ENCODE measurements around the gene PHF2. TPM values are rescaled to one million over a fixed set of nuclear protein-coding genes. Genes with fewer than 3 reads are reported as not detected.

Gene PHF2
- total and polyA plus RNA-seq, 2 of the 8 experiments (the other 6 are each of a cell fraction or from before 2014, with no cell fraction given): 3.4 to 9.4 TPM

GRCh38 chr9:93669958-93670207, 93.5 kb downstream of the PHF2 start:
- Histone ChIP-seq H3K23me2 (ENCODE audit: low read depth, low read length) (peaks cover 2% of the 10 kb centered on the region; the same call in 1 of the 2 replicates), H2BK12ac (ENCODE audit: low read depth, low read length) (no peak overlapping the region), H3K4me3 (ENCODE audit: extremely low read depth in 1 of 4, insufficient read depth in 2 of 4, low read depth in 3 of 4, low read length in 4 of 4) (no peak overlapping the region), H3K4me1 (replicated peaks in 1 of 4; ENCODE audit: control insufficient read depth in 3 of 4, insufficient read depth in 4 of 4, low read length in 3 of 4) (no peaks in the 10 kb centered on the region; a peak in 3 of 7 replicates), H4K20me1 (replicated peaks in 1 of 2; ENCODE audit: control insufficient read depth in 1 of 2, insufficient read depth in 2 of 2, low read length in 2 of 2) (peaks cover 0 to 3% of the 10 kb centered on the region in 2 experiments), H2AK5ac (ENCODE audit: low read depth, low read length) (no peak overlapping the region), H4K91ac (replicated peaks; ENCODE audit: insufficient read length, low read length) (no peak overlapping the region), H2BK120ac (replicated peaks; ENCODE audit: low read depth, low read length) (no peak overlapping the region), H3K36me3 (ENCODE audit: control insufficient read depth in 2 of 4, insufficient read depth in 4 of 4, low read length in 3 of 4) (no peaks in the 10 kb centered on the region; a peak in 1 of 8 replicates), H3K9me3 (ENCODE audit: insufficient read depth in 2 of 2, low read depth in 1 of 2, low read length in 1 of 2) (no peaks in the 10 kb centered on the region; a peak in 1 of 4 replicates), H3K56ac (replicated peaks; ENCODE audit: insufficient read length, low read depth, low read length) (no peak overlapping the region), H3K79me1 (ENCODE audit: low read depth, low read length) (no peaks in the 10 kb centered on the region), H2BK20ac (ENCODE audit: low read length) (no peak overlapping the region), H3K79me2 (ENCODE audit: control insufficient read depth in 1 of 2, insufficient read depth in 2 of 2, low read length in 2 of 2) (no peaks in the 10 kb centered on the region), H3K4me2 (ENCODE audit: insufficient read depth in 1 of 2, low read depth in 2 of 2, low read length in 2 of 2) (no peak overlapping the region), H2AFZ (ENCODE audit: low read length) (no peak overlapping the region), H3K18ac (ENCODE audit: extremely low read depth, low read length) (no peak overlapping the region), H2BK15ac (ENCODE audit: low read length) (no peak overlapping the region), H4K8ac (ENCODE audit: extremely low read depth, insufficient read depth, low read length) (no peak overlapping the region), H2BK5ac (ENCODE audit: low read depth, low read length) (no peak overlapping the region), H3K14ac (ENCODE audit: insufficient read length) (no peak overlapping the region), H3K23ac (ENCODE audit: insufficient read length) (no peak overlapping the region), H3K27ac (ENCODE audit: low read depth, low read length) (no peak overlapping the region), H4K5ac (ENCODE audit: insufficient read length, low read depth, low read length) (no peak overlapping the region), H3K9ac (replicated peaks in 1 of 4; ENCODE audit: extremely low read depth in 1 of 4, low read depth in 3 of 4, low read length in 3 of 4) (no peak overlapping the region), H3K27me3 (replicated peaks in 1 of 4; ENCODE audit: control insufficient read depth in 3 of 4, extremely low read depth in 1 of 4, insufficient read depth in 3 of 4, low read length in 3 of 4) (no peaks in the 10 kb centered on the region; a peak in 1 of 7 replicates), H3K4ac (replicated peaks; ENCODE audit: insufficient read length, low read depth, low read length) (no peak overlapping the region)
- ChIA-PET CTCF (ENCODE audit: partially characterized antibody) (interaction anchor here (0.9 kb wide), 1 partner anchor 22 kb away, joined by 3 read pairs; no protein-coding TSS in a partner anchor), POLR2A (ENCODE audit: partially characterized antibody) (interaction anchor here (1.7 kb wide), 1 partner anchor 10 kb away, joined by 5 read pairs; no protein-coding TSS in a partner anchor)
- FAIRE-seq (no peak), DNase-seq (ENCODE audit: low read depth in 1 of 2, low spot score in 2 of 2) (no peak)
- 86% methylated on average over 3 of the region's 3 CpGs; no CpG with 5 or more reads in 1 of the 2 experiments for WGBS, 2 experiments (ENCODE audit: extremely low coverage in 1 of 2, insufficient coverage in 1 of 2, insufficient read length in 1 of 2, insufficient replicate concordance in 2 of 2, low coverage in 1 of 2, low lambda C conversion rate in 2 of 2, missing lambda C conversion rate in 1 of 2)
- no peak for TF ChIP-seq YY1 (IDR thresholded peaks at IDR 0.05; ENCODE audit: low read depth, low read length)
- no peak for TF ChIP-seq SP2 (IDR thresholded peaks at IDR 0.05; ENCODE audit: low read length)
- TF ChIP-seq SP1 (IDR thresholded peaks at IDR 0.05; ENCODE audit: low read depth, low read length): no peak
- no peak for TF ChIP-seq EGR1 (IDR thresholded peaks at IDR 0.05; ENCODE audit: borderline replicate concordance, low read depth, low read length)
- TF ChIP-seq CHD2 (IDR thresholded peaks at IDR 0.05; ENCODE audit: low read length): no peak
- no peak for TF ChIP-seq CREB1 (IDR thresholded peaks at IDR 0.05)
- TF ChIP-seq, protein P1, sequence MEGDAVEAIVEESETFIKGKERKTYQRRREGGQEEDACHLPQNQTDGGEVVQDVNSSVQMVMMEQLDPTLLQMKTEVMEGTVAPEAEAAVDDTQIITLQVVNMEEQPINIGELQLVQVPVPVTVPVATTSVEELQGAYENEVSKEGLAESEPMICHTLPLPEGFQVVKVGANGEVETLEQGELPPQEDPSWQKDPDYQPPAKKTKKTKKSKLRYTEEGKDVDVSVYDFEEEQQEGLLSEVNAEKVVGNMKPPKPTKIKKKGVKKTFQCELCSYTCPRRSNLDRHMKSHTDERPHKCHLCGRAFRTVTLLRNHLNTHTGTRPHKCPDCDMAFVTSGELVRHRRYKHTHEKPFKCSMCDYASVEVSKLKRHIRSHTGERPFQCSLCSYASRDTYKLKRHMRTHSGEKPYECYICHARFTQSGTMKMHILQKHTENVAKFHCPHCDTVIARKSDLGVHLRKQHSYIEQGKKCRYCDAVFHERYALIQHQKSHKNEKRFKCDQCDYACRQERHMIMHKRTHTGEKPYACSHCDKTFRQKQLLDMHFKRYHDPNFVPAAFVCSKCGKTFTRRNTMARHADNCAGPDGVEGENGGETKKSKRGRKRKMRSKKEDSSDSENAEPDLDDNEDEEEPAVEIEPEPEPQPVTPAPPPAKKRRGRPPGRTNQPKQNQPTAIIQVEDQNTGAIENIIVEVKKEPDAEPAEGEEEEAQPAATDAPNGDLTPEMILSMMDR (IDR thresholded peaks at IDR 0.05; ENCODE audit: control extremely low read depth in 1 of 3, insufficient read depth in 1 of 3, low read depth in 1 of 3, low read length in 3 of 3): no peak
- TF ChIP-seq JUND (IDR thresholded peaks at IDR 0.05; ENCODE audit: low read length): no peak
- no peak for TF ChIP-seq SIN3A (conservative IDR thresholded peaks at IDR 0.05 in 1 of 2, IDR thresholded peaks at IDR 0.05 in 1 of 2; ENCODE audit: low read depth in 1 of 2, low read length in 2 of 2)
- no peak for TF ChIP-seq PHF8 (conservative IDR thresholded peaks at IDR 0.05; ENCODE audit: low read depth, low read length)
- no peak for TF ChIP-seq TCF12 (IDR thresholded peaks at IDR 0.05; ENCODE audit: low read depth, low read length)
- no peak for TF ChIP-seq KDM5A (IDR thresholded peaks at IDR 0.05; ENCODE audit: low read length)
- TF ChIP-seq RXRA (IDR thresholded peaks at IDR 0.05; ENCODE audit: insufficient read depth, low read depth, low read length): no peak
- TF ChIP-seq NRF1 (IDR thresholded peaks at IDR 0.05; ENCODE audit: low read depth, low read length): no peak

All from H1 (cell line).